ENCODE data around the gene SLC12A3. TPM values are rescaled to one million over a fixed set of nuclear protein-coding genes. Genes with fewer than 3 reads are reported as not detected.

SLC12A3 gene
- total RNA-seq, 1 donor from 2014 or later = not detected

DNA sequence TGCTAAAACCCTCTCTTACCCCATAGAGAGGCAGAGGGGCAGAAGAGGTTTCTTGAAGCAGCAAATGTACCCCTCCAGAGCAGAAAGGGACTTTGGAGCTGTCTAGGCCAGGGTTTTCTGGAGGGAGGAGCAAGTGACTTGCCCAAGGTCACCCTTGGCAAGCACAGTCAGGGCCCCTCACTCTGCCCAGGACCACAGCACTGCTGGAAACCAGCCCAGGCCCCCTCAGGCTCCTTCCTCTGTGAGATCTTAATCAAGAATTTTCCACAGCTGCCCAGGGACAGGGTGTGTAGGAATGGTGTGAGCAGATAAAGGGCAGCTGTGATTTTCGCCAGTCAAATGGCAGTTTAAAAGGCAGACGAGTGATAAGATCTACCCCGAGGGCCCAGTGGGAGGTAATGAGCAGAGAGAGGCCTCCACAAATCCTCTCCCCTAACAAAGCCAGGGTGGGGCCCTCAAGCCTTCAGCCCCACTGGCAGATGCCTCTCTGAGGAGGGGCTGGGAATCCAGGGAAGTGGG, 3.9 kb upstream of the SLC12A3 start:
- Histone ChIP-seq H3K27me3 (no peaks in the 10 kb centered on the region), H3K9me3 (ENCODE audit: low read depth) (no peaks in the 10 kb centered on the region), H3K79me2 (ENCODE audit: low read depth) (no peaks in the 10 kb centered on the region), H2AFZ (replicated peaks) (no peak overlapping the region), H3F3A (ENCODE audit: low read depth) (peaks cover 14% of the 10 kb centered on the region), H3K9ac (no peak overlapping the region), H3K4me1 (peaks cover 23% of the 10 kb centered on the region), H3K4me2 (peak overlapping the region; percentile 63), H3K36me3 (no peaks in the 10 kb centered on the region), H3K27ac (no peak overlapping the region), H4K20me1 (ENCODE audit: low read depth) (no peaks in the 10 kb centered on the region), H3K4me3 (no peak overlapping the region)
- peak; percentile 68 for DNase-seq (ENCODE audit: low spot score)
- H3K9me3 Mint-ChIP-seq = no peaks in the 10 kb centered on the region
- H3K4me3 Mint-ChIP-seq = no peak overlapping the region
- H3K4me1 Mint-ChIP-seq = peaks cover 23% of the 10 kb centered on the region
- TF ChIP-seq EZH2 (IDR thresholded peaks at IDR 0.05) (no peak), EZH2phosphoT487 (IDR thresholded peaks at IDR 0.05) (no peak)
- TF ChIP-seq, protein P1, sequence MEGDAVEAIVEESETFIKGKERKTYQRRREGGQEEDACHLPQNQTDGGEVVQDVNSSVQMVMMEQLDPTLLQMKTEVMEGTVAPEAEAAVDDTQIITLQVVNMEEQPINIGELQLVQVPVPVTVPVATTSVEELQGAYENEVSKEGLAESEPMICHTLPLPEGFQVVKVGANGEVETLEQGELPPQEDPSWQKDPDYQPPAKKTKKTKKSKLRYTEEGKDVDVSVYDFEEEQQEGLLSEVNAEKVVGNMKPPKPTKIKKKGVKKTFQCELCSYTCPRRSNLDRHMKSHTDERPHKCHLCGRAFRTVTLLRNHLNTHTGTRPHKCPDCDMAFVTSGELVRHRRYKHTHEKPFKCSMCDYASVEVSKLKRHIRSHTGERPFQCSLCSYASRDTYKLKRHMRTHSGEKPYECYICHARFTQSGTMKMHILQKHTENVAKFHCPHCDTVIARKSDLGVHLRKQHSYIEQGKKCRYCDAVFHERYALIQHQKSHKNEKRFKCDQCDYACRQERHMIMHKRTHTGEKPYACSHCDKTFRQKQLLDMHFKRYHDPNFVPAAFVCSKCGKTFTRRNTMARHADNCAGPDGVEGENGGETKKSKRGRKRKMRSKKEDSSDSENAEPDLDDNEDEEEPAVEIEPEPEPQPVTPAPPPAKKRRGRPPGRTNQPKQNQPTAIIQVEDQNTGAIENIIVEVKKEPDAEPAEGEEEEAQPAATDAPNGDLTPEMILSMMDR (IDR thresholded peaks at IDR 0.05) = no peak
- peaks cover 9% of the 10 kb centered on the region for H3K27me3 Mint-ChIP-seq (ENCODE audit: insufficient read depth, low read depth)
- H3K36me3 Mint-ChIP-seq = no peaks in the 10 kb centered on the region
- H3K27ac Mint-ChIP-seq = peak overlapping the region; percentile 78

DNA sequence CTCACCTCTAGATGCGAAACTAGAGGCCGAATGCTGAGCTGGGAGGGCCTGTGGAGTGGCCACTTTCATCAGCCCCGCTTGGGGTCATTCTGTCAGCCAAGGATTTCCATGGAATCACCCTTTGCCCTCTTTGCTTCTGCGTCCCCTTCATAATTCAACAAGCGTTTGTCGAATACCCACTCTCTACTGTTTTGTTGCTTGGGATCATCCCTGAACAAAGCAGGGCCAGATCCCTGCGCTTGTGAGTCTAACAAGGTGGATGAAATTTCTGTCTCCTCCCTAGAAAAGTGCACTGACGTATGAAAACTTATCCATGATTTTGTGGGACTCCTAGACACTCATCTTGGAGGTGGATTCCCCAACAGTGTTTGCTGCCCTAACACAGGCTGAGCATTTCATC, 3.3 kb upstream of the SLC12A3 start:
- Histone ChIP-seq H2AFZ (replicated peaks) (peak overlapping the region; percentile 5), H3F3A (ENCODE audit: low read depth) (peaks cover 14% of the 10 kb centered on the region), H3K9ac (no peak overlapping the region), H3K79me2 (ENCODE audit: low read depth) (no peaks in the 10 kb centered on the region), H3K27ac (no peak overlapping the region), H3K4me3 (no peak overlapping the region), H3K4me2 (peak overlapping the region; percentile 63), H3K9me3 (ENCODE audit: low read depth) (no peaks in the 10 kb centered on the region), H4K20me1 (ENCODE audit: low read depth) (no peaks in the 10 kb centered on the region), H3K4me1 (peaks cover 23% of the 10 kb centered on the region), H3K27me3 (no peaks in the 10 kb centered on the region), H3K36me3 (no peaks in the 10 kb centered on the region)
- H3K27ac Mint-ChIP-seq = peak overlapping the region; percentile 78
- DNase-seq (ENCODE audit: low spot score) = no peak
- no peaks in the 10 kb centered on the region for H3K36me3 Mint-ChIP-seq
- peaks cover 23% of the 10 kb centered on the region for H3K4me1 Mint-ChIP-seq
- no peak overlapping the region for H3K4me3 Mint-ChIP-seq
- H3K9me3 Mint-ChIP-seq = no peaks in the 10 kb centered on the region
- H3K27me3 Mint-ChIP-seq (ENCODE audit: insufficient read depth, low read depth) = peaks cover 9% of the 10 kb centered on the region
- TF ChIP-seq EZH2phosphoT487 (IDR thresholded peaks at IDR 0.05) = no peak
- TF ChIP-seq EZH2 (IDR thresholded peaks at IDR 0.05) = no peak
- TF ChIP-seq, protein P1 (IDR thresholded peaks at IDR 0.05) = no peak

DNA sequence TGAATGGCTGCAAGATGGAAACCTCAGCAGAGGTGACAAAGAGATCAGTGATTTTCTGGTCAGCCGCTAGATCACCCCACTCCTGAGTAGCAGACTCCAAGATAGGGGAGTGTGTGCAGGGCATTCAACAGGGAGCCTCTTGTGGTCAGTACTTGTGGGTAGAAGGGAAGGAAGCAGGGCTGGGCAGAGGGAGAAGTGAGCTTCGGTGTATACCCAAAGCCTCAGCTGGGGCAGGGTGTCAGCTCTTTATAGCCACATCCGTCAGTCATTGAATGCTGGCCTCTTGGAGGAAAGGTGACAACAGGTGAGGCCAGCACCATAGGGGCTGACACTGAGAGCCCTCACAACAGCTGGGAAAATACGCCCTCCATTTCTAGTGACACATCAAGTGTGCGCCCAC, 2.2 kb upstream of the SLC12A3 start:
- Histone ChIP-seq H3K36me3 (no peaks in the 10 kb centered on the region), H3K4me3 (no peak overlapping the region), H4K20me1 (ENCODE audit: low read depth) (no peaks in the 10 kb centered on the region), H3K4me1 (peaks cover 23% of the 10 kb centered on the region), H2AFZ (replicated peaks) (no peak overlapping the region), H3K4me2 (no peak overlapping the region), H3K27me3 (no peaks in the 10 kb centered on the region), H3K27ac (no peak overlapping the region), H3K79me2 (ENCODE audit: low read depth) (no peaks in the 10 kb centered on the region), H3F3A (ENCODE audit: low read depth) (peaks cover 14% of the 10 kb centered on the region), H3K9me3 (ENCODE audit: low read depth) (no peaks in the 10 kb centered on the region), H3K9ac (no peak overlapping the region)
- Mint-ChIP-seq H3K9me3 (no peaks in the 10 kb centered on the region), H3K36me3 (no peaks in the 10 kb centered on the region), H3K4me1 (peaks cover 29% of the 10 kb centered on the region), H3K27ac (peak overlapping the region; percentile 78), H3K4me3 (no peak overlapping the region), H3K27me3 (ENCODE audit: insufficient read depth, low read depth) (peaks cover 9% of the 10 kb centered on the region)
- TF ChIP-seq EZH2phosphoT487 (IDR thresholded peaks at IDR 0.05) = no peak
- TF ChIP-seq EZH2 (IDR thresholded peaks at IDR 0.05) = no peak
- TF ChIP-seq, protein P1 (IDR thresholded peaks at IDR 0.05) = no peak
- DNase-seq (ENCODE audit: low spot score) = no peak
